Hepatocyte (in vitro differentiated cells): ENCODE data around the gene ZFP36.

Experiments used
- CTCF ChIP-seq: fragments of 200-600 bp; sonication (generic); IDR thresholded peaks from 2 replicates; pipeline ENCODE4 v1.5.1; 2016; ENCODE audit warnings: antibody characterized with exemption, mild to moderate bottlenecking; ENCODE audit not compliant: poor library complexity
- EZH2 ChIP-seq: fragments of 200-600 bp; sonication (generic); IDR thresholded peaks from 2 replicates; pipeline ENCODE4 v1.6.1; 2016; ENCODE audit warnings: antibody characterized with exemption, mild to moderate bottlenecking, borderline replicate concordance

- TF ChIP-seq CTCF (no peak), EZH2 (no peak)
These were observed 38.8 kb downstream of the ZFP36 start, which contains the start of gene SUPT5H for GRCh38 chr19:39445196-39446111.
